ENCODE data around the gene CEP170B.
"Not testable (repeated sequence)": the region's sequence is repeated elsewhere in the genome, so short reads cannot be mapped to it uniquely, and the experiment has no call there.

CEP170B gene

GRCh38 chr14:104865081-104865630 lies at the start of gene CEP170B:
Gene CEP170B (plus strand): TSS chr14:104865268. CDS start chr14:104868451, 3,183 bp downstream.
- peak; percentile 40 for DNase-seq (ENCODE audit: low read depth)

- DNase-seq (ENCODE audit: low read depth) = no peak
Measured at GRCh38 chr14:104816616-104816884, 48.5 kb upstream of the CEP170B start.

GRCh38 chr14:104817930-104818713 lies 46.9 kb upstream of the CEP170B start:
- no peak for DNase-seq (ENCODE audit: low read depth)

GRCh38 chr14:104818714-104819161 lies 46.3 kb upstream of the CEP170B start:
- DNase-seq (ENCODE audit: low read depth) = no peak

GRCh38 chr14:104819361-104819781 lies 45.7 kb upstream of the CEP170B start:
- DNase-seq (ENCODE audit: low read depth) = no peak

GRCh38 chr14:104820669-104821228 lies 44.3 kb upstream of the CEP170B start:
- peak; percentile 75 for DNase-seq (ENCODE audit: low read depth)

- no peak for DNase-seq (ENCODE audit: low read depth)
Measured at GRCh38 chr14:104821229-104821945, 43.7 kb upstream of the CEP170B start.

GRCh38 chr14:104821971-104822608 lies 43.0 kb upstream of the CEP170B start:
- no peak for DNase-seq (ENCODE audit: low read depth)

DNA sequence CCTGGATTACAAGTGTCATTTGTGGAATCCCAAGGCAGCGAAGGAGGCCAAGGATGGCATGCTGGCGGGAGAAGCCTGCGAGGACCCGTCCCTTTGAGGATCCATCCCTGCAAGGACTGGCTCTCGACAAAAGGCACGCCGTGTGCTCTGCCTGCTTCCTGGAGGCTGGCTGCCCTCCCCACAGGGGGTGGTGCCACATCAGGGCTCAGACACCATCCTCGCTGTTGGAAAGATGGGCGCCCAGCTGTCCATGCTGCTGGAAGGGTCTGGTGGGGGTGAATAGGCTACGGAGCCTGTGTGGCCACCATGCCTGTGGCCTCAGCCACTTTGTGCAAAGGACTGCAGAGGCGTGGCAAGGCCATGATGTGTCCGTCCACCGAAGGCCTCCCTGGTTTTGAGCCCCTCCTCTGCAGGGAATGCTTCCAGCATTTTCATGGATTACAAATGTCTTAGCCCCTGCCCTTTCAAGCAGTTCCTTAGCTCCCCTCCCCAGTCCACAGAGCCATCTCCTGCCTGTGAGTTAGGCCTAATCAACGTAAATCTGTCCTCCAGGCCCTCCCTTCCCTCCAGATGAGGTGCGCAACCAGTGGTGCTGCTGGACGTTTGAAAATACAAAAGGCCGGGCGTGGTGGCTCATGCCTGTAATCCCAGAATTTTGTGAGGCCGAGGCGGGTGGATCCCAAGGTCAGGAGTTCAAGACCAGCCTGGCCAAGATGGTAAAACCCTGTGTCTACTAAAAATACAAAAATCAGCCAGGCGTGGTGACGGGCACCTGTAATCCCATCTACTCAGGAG lies 42.0 kb upstream of the CEP170B start:
- no peak for DNase-seq (ENCODE audit: low read depth)

DNA sequence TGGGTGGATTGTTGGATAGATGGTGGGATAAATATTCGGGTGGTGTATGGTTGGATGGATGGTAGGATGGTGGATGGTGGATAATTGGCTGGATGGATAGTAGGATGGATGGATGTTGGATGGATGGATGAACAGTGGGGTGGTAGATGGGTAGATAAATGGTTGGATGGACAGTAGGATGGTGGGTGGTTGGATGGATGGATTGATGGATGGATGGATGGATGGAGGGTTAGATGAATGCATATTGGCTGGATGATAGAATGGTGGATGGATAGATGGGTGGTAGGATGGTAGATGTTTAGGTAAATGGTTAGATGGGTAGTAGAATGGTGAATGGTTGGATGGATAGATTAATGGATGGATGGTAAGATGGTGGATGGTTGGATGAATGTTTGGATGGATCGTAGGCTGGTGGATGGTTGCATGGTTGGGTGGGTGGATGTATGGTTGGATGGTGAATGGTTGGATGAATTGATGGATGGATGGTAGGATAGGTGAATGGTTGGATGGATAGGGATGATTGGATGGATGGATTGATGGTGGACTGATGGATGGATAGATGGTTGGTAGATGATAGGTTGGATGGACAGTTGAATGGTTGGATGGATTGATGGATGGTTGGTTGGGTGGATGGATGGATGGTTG lies 40.6 kb upstream of the CEP170B start:
- no peak for DNase-seq (ENCODE audit: low read depth)

DNA sequence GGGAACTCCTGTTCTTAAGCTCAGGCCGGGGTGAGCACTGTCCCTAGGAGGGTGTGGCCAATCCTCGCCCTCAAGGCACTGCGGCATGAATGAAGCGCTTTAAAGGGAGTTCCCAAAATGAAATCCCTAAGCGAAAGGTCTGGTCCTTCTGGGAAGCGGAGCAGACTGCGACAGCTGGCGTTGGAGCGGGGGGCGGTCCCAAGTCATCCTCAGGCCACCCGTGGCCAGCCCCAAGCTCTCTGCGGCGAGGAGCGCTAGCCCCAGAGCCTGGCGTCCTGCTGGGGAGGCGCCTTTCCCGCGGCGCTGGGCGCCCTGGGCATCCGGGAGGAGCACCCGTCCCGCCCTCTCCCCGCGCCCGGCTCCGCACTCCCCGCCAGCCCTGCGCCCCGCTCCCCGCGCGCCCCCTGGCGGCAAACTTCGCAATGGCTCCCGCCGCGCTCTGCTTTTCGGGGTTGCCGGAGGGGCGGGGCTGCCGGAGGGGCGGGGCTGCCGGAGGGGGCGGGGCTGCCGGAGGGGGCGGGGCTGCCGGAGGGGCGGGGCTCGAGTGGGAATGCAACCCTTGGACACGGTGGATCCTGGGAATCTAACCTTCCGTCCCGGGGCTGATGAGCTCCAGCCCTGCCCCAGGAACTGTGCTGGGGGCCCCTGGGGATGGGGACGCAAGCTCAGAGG lies 38.7 kb upstream of the CEP170B start:
- DNase-seq (ENCODE audit: low read depth) = peak; percentile 68

- no peak for DNase-seq (ENCODE audit: low read depth)
Measured at GRCh38 chr14:104826861-104827176, 38.2 kb upstream of the CEP170B start.

- peak; percentile 54 for DNase-seq (ENCODE audit: low read depth)
Measured at GRCh38 chr14:104827177-104828055, 37.7 kb upstream of the CEP170B start.

GRCh38 chr14:104830781-104831180 lies 34.3 kb upstream of the CEP170B start:
- no peak for DNase-seq (ENCODE audit: low read depth)

GRCh38 chr14:104836171-104836935 lies 28.7 kb upstream of the CEP170B start:
- not testable (repeated sequence) for DNase-seq (ENCODE audit: low read depth)

GRCh38 chr14:104841730-104842129 lies 23.3 kb upstream of the CEP170B start:
- DNase-seq (ENCODE audit: low read depth) = no peak

DNA sequence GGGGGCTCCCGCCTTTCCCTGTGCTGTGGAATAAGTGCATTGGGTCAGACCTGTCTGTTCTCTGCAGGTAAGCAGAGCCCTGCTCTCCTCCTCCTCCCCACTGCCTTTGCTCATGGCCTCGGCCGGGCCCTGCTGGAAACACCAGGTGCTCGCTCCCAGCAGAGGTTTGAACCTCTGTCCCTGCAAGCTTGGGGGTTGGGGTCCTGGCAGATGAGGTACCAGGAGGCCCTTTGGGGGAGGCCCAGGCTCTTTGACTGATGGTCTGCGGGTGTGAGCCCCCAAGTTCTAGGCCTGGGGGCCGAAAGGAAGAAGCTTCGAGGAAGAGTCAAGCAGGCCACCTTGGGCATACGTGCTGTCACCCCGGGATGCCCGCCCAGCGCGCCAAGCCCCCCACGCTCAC lies 22.1 kb upstream of the CEP170B start:
- DNase-seq (ENCODE audit: low read depth) = no peak

GRCh38 chr14:104843442-104844305 lies 21.4 kb upstream of the CEP170B start:
- DNase-seq (ENCODE audit: low read depth) = peak; percentile 21

All from iris pigment epithelial cell (primary cell).